CD4-positive, alpha-beta T cell treated with Interleukin-17A for 4 hours (primary cell): ENCODE measurements around the gene SRMS.

Experiments used
- DNase-seq: peaks from one replicate; pipeline ENCODE4 v3.0.0-alpha.2; 2020; ENCODE audit warnings: mixed read lengths

Gene SRMS

GRCh38 chr20:63498960-63499337 lies 48.6 kb downstream of the SRMS start, which contains the start of gene EEF1A2:
Gene EEF1A2 (minus strand): TSS chr20:63499083. CDS start chr20:63497763, 1,320 bp downstream.
- DNase-seq: peak; percentile 72

- peak; percentile 20 for DNase-seq
Measured at GRCh38 chr20:63497946-63498935, 49.3 kb downstream of the SRMS start.

GRCh38 chr20:63497138-63497945 lies 50.2 kb downstream of the SRMS start:
- DNase-seq: no peak

GRCh38 chr20:63496596-63497120 lies 50.9 kb downstream of the SRMS start:
- DNase-seq: no peak

- peak; percentile 86 for DNase-seq
Measured at GRCh38 chr20:63495741-63496595, 51.6 kb downstream of the SRMS start.

- no peak for DNase-seq
Measured at GRCh38 chr20:63495167-63495720, 52.3 kb downstream of the SRMS start.

GRCh38 chr20:63494420-63495166 lies 53.0 kb downstream of the SRMS start:
- DNase-seq: no peak

- no peak for DNase-seq
Measured at GRCh38 chr20:63494084-63494419, 53.5 kb downstream of the SRMS start.

- DNase-seq: no peak
Measured at GRCh38 chr20:63493563-63494020, 54.0 kb downstream of the SRMS start.

GRCh38 chr20:63492982-63493381 lies 54.6 kb downstream of the SRMS start:
- no peak for DNase-seq

GRCh38 chr20:63492518-63492917 lies 55.0 kb downstream of the SRMS start:
- no peak for DNase-seq

GRCh38 chr20:63491635-63492230 lies 55.8 kb downstream of the SRMS start:
- DNase-seq: no peak

GRCh38 chr20:63491078-63491477 lies 56.5 kb downstream of the SRMS start:
- DNase-seq: no peak
